K562 (cell line): Measurements from ENCODE around the gene RNF13. TPM values are rescaled to one million over a fixed set of nuclear protein-coding genes. Genes with fewer than 3 reads are reported as not detected.

Experiments used
- C11orf30 ChIP-seq: fragments of 450-650 bp; IDR thresholded peaks from 2 replicates; pipeline ENCODE4 v1.6.1; 2016; ENCODE audit warnings: low read depth, mild to moderate bottlenecking
- CBFA2T3 ChIP-seq: fragments of 450-650 bp; IDR thresholded peaks from 2 replicates; pipeline ENCODE4 v1.6.1; 2017
- GTF2A2 ChIP-seq: IDR thresholded peaks from 2 replicates; pipeline ENCODE4 v1.6.1; 2016; ENCODE audit warnings: mild to moderate bottlenecking, missing genetic modification characterization, missing compliant biosample characterization
- ILF3 ChIP-seq: fragments of 450-650 bp; IDR thresholded peaks from 2 replicates; pipeline ENCODE4 v1.6.1; 2018; ENCODE audit warnings: antibody characterized with exemption, mild to moderate bottlenecking, moderate library complexity, borderline replicate concordance
- ILK ChIP-seq: fragments of 450-650 bp; IDR thresholded peaks from 2 replicates; pipeline ENCODE4 v1.6.1; 2016; ENCODE audit warnings: missing genetic modification characterization, low read depth, mild to moderate bottlenecking, missing compliant biosample characterization, moderate library complexity, borderline replicate concordance
- KAT7 ChIP-seq: sonication (generic); formaldehyde crosslinking; IDR thresholded peaks from 2 replicates; pipeline ENCODE4 v1.8.0; 2022; ENCODE audit warnings: missing genetic modification reagents, mild to moderate bottlenecking, borderline replicate concordance
- MECOM ChIP-seq: fragments of 250-450 bp; sonication (Bioruptor Pico); IDR thresholded peaks from 2 replicates; pipeline ENCODE4 v1.8.0; 2022; ENCODE audit warnings: inconsistent platforms
- POLR2A ChIP-seq: fragments of 450-650 bp; conservative IDR thresholded peaks from 2 replicates; pipeline ENCODE4 v1.6.1; 2016
- SNIP1 ChIP-seq: fragments of 450-650 bp; IDR thresholded peaks from 2 replicates; pipeline ENCODE4 v1.7.1; 2017; ENCODE audit warnings: low read depth, mild to moderate bottlenecking
- TAF7 ChIP-seq: fragments of 450-650 bp; IDR thresholded peaks from 2 replicates; pipeline ENCODE4 v1.6.1; 2016; ENCODE audit warnings: missing genetic modification characterization, missing compliant biosample characterization
- TAF9B ChIP-seq: fragments of 450-650 bp; IDR thresholded peaks from 2 replicates; pipeline ENCODE4 v1.6.1; 2018; ENCODE audit warnings: mild to moderate bottlenecking; ENCODE audit not compliant: partially characterized antibody
- TOE1 ChIP-seq, 2 experiments: fragments of 450-650 bp in 1 of 2; sonication (generic) in 1 of 2; formaldehyde crosslinking in 1 of 2; IDR thresholded peaks; 2 replicates each; pipeline versions ENCODE4 v1.7.1 to v1.8.0; 2016 to 2022; ENCODE audit warnings: borderline replicate concordance in 2 of 2, mild to moderate bottlenecking in 2 of 2, antibody characterized with exemption in 1 of 2, inconsistent platforms in 1 of 2, low read depth in 1 of 2, missing genetic modification reagents in 1 of 2, moderate library complexity in 1 of 2
- ZC3H4 ChIP-seq: sonication (generic); formaldehyde crosslinking; IDR thresholded peaks from 2 replicates; pipeline ENCODE4 v1.9.0; 2021; ENCODE audit warnings: missing genetic modification reagents, borderline replicate concordance
- polyA plus RNA-seq, 8 experiments: library from polyadenylated mRNA; depleted of rRNA in 4 of 8; stranded (reverse) in 5 of 8; unstranded in 3 of 8; fragments of >200 nt; fragmentation: Nextera tagmentation in 2 of 8; fragmentation: Illumina TruSeq in 1 of 8; extraction: Ambion mirVana in 2 of 8; extraction: Trizol in 1 of 8; gene quantifications; 2 replicates each; pipeline versions ENCODE4 v1.2.1 to v1.2.3, GENCODE V29; 2011 to 2014; ENCODE audit warnings: inconsistent platforms in 1 of 8, missing spikeins in 1 of 8
- total RNA-seq, 7 experiments: library from RNA; depleted of rRNA in 6 of 7; stranded (reverse); fragments of >200 nt in 6 of 7; fragmentation: Illumina TruSeq in 2 of 7; extraction: Trizol in 2 of 7; gene quantifications; 2 replicates each; pipeline versions ENCODE4 v1.2.1 to v1.2.3, GENCODE V29; 2011 to 2021; ENCODE audit warnings: low replicate concordance in 1 of 7
- TF ChIP-seq, protein P1 (sequence below): fragments of 250-450 bp; sonication (Bioruptor Pico); IDR thresholded peaks from 2 replicates; pipeline ENCODE4 v1.8.0; 2021; ENCODE audit warnings: mild to moderate bottlenecking, moderate library complexity
- TF ChIP-seq, protein P2 (sequence below): sonication (generic); formaldehyde crosslinking; IDR thresholded peaks from 2 replicates; pipeline ENCODE4 v1.9.0; 2022; ENCODE audit warnings: mild to moderate bottlenecking, missing genetic modification reagents
- TF ChIP-seq, protein P3 (sequence below): fragments of 250-450 bp; sonication (Bioruptor Pico); IDR thresholded peaks from 2 replicates; pipeline ENCODE4 v1.5.0; 2020; ENCODE audit warnings: mild to moderate bottlenecking, borderline replicate concordance

The RNF13 gene
- total and polyA plus RNA-seq, 9 of the 15 experiments (the other 6 are each of a cell fraction or from before 2014, with no cell fraction given), result 12.7 to 35.8 (median 18.9) TPM

DNA sequence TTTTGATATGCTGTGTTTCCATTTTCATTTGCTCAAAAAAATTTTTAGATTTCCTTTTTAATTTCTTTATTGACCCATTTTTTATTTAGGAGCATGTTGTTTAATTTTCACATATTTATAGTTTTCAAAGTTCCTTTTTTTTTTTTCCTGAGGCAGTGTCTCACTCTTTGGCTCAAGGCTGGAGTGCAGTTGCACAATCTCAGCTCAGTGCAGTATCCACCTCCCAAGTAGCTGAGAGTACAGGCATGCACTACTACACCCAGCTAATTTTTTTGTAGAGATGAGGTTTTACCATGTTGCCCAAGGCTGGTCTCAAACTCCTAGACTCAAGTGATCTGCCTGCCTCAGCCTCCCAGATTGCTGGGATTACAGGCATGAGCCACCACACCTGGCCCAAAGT is 121.5 kb downstream of the RNF13 start (continued):
- TF ChIP-seq, protein P1, sequence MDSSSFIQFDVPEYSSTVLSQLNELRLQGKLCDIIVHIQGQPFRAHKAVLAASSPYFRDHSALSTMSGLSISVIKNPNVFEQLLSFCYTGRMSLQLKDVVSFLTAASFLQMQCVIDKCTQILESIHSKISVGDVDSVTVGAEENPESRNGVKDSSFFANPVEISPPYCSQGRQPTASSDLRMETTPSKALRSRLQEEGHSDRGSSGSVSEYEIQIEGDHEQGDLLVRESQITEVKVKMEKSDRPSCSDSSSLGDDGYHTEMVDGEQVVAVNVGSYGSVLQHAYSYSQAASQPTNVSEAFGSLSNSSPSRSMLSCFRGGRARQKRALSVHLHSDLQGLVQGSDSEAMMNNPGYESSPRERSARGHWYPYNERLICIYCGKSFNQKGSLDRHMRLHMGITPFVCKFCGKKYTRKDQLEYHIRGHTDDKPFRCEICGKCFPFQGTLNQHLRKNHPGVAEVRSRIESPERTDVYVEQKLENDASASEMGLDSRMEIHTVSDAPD (CRISPR knock-in tag), result no peak
- TF ChIP-seq ZC3H4 (no peak), TAF9B (no peak), TAF7 (tag) (no peak), SNIP1 (no peak), CBFA2T3 (no peak), KAT7 (no peak), TOE1 (IDR thresholded peaks at IDR 0.05; ENCODE audit: borderline replicate concordance) (no peak), TOE1 (CRISPR knock-in tag; IDR thresholded peaks at IDR 0.05; ENCODE audit: borderline replicate concordance, low read depth) (no peak), C11orf30 (no peak), ILK (tag) (no peak), ILF3 (no peak), POLR2A (no peak), GTF2A2 (tag) (no peak), MECOM (CRISPR knock-in tag) (no peak)
- TF ChIP-seq, protein P2, sequence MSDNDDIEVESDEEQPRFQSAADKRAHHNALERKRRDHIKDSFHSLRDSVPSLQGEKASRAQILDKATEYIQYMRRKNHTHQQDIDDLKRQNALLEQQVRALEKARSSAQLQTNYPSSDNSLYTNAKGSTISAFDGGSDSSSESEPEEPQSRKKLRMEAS (CRISPR knock-in tag), result no peak
- TF ChIP-seq, protein P3, sequence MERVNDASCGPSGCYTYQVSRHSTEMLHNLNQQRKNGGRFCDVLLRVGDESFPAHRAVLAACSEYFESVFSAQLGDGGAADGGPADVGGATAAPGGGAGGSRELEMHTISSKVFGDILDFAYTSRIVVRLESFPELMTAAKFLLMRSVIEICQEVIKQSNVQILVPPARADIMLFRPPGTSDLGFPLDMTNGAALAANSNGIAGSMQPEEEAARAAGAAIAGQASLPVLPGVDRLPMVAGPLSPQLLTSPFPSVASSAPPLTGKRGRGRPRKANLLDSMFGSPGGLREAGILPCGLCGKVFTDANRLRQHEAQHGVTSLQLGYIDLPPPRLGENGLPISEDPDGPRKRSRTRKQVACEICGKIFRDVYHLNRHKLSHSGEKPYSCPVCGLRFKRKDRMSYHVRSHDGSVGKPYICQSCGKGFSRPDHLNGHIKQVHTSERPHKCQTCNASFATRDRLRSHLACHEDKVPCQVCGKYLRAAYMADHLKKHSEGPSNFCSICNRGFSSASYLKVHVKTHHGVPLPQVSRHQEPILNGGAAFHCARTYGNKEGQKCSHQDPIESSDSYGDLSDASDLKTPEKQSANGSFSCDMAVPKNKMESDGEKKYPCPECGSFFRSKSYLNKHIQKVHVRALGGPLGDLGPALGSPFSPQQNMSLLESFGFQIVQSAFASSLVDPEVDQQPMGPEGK (CRISPR knock-in tag), result no peak
